Measurements from ENCODE around the gene ZNF516.

The ZNF516 gene

GRCh38 chr18:76314496-76314895, 180.5 kb downstream of the ZNF516 start:
- TF ChIP-seq CREB1 (IDR thresholded peaks at IDR 0.05; ENCODE audit: low read depth), result no peak
- TF ChIP-seq ZBTB7A (IDR thresholded peaks at IDR 0.05; ENCODE audit: low read depth), result no peak
- TF ChIP-seq REST (IDR thresholded peaks at IDR 0.05; ENCODE audit: low read depth), result no peak
- no peak for TF ChIP-seq EGR1 (IDR thresholded peaks at IDR 0.05)
- TF ChIP-seq EP300 (IDR thresholded peaks at IDR 0.05; ENCODE audit: borderline replicate concordance), result no peak
- no peak for TF ChIP-seq TCF12 (IDR thresholded peaks at IDR 0.05; ENCODE audit: low read depth)
- no peak for TF ChIP-seq NFIC (IDR thresholded peaks at IDR 0.05)
- TF ChIP-seq USF1 (IDR thresholded peaks at IDR 0.05), result no peak
- TF ChIP-seq TAF1 (IDR thresholded peaks at IDR 0.05; ENCODE audit: low read depth), result no peak
- TF ChIP-seq FOXM1 (IDR thresholded peaks at IDR 0.05; ENCODE audit: borderline replicate concordance, low read depth), result no peak
- TF ChIP-seq TEAD4 (IDR thresholded peaks at IDR 0.05), result no peak
- TF ChIP-seq YY1 (IDR thresholded peaks at IDR 0.05; ENCODE audit: low read depth), result no peak
- TF ChIP-seq, protein P1, sequence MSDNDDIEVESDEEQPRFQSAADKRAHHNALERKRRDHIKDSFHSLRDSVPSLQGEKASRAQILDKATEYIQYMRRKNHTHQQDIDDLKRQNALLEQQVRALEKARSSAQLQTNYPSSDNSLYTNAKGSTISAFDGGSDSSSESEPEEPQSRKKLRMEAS (IDR thresholded peaks at IDR 0.05), result no peak
- TF ChIP-seq RAD21 (IDR thresholded peaks at IDR 0.05; ENCODE audit: low read depth), result no peak
- no peak for TF ChIP-seq CEBPB (IDR thresholded peaks at IDR 0.05)

DNA sequence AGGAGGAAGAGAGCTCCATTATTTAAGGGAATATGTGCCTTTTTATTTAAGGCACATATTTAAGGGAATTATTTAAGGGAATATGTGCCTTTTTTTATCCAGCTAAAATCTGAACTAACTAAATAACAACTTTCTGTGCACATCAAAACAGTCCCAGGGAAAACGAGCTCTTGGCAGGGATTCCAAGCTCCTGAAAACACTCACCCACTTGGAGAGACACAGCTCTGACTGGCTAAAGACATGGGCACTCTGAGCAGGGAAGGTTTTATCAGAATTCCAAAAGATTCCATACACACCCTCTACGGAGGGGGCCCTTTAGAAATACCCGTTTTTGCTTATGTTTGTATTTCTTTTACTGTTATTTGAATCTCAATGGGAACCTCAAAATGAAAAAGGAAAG, 181.0 kb downstream of the ZNF516 start:
- no peak for TF ChIP-seq EGR1 (IDR thresholded peaks at IDR 0.05)
- TF ChIP-seq NFIC (IDR thresholded peaks at IDR 0.05), result no peak
- TF ChIP-seq ZBTB7A (IDR thresholded peaks at IDR 0.05; ENCODE audit: low read depth), result no peak
- no peak for TF ChIP-seq USF1 (IDR thresholded peaks at IDR 0.05)
- no peak for TF ChIP-seq REST (IDR thresholded peaks at IDR 0.05; ENCODE audit: low read depth)
- TF ChIP-seq, protein P1 (IDR thresholded peaks at IDR 0.05), result no peak
- TF ChIP-seq YY1 (IDR thresholded peaks at IDR 0.05; ENCODE audit: low read depth), result no peak
- TF ChIP-seq TAF1 (IDR thresholded peaks at IDR 0.05; ENCODE audit: low read depth), result no peak
- no peak for TF ChIP-seq EP300 (IDR thresholded peaks at IDR 0.05; ENCODE audit: borderline replicate concordance)
- TF ChIP-seq TCF12 (IDR thresholded peaks at IDR 0.05; ENCODE audit: low read depth), result no peak
- TF ChIP-seq CEBPB (IDR thresholded peaks at IDR 0.05), result no peak
